Left renal pelvis (tissue), 4 donors: Measurements from ENCODE around the gene C6orf47. TPM values are rescaled to one million over a fixed set of nuclear protein-coding genes. Genes with fewer than 3 reads are reported as not detected.
"Not testable (repeated sequence)": the region's sequence is repeated elsewhere in the genome, so short reads cannot be mapped to it uniquely, and the experiment has no call there.

Experiments used
- DNase-seq, 4 donors: peaks; one replicate each; pipeline ENCODE4 v3.0.0-alpha.2; 2013; ENCODE audit warnings: low read depth in 4 of 4, low spot score in 3 of 4
- polyA plus RNA-seq, 4 donors: library from polyadenylated mRNA; unstranded; fragments of 120-200 nt; gene quantifications; one replicate each; pipeline ENCODE4 v1.2.1, GENCODE V29; 2013; ENCODE audit not compliant: insufficient read length in 4 of 4

The C6orf47 gene
- polyA plus RNA-seq: 10 to 100 TPM; 15.8 to 21.1 (median 19.0) TPM

DNA sequence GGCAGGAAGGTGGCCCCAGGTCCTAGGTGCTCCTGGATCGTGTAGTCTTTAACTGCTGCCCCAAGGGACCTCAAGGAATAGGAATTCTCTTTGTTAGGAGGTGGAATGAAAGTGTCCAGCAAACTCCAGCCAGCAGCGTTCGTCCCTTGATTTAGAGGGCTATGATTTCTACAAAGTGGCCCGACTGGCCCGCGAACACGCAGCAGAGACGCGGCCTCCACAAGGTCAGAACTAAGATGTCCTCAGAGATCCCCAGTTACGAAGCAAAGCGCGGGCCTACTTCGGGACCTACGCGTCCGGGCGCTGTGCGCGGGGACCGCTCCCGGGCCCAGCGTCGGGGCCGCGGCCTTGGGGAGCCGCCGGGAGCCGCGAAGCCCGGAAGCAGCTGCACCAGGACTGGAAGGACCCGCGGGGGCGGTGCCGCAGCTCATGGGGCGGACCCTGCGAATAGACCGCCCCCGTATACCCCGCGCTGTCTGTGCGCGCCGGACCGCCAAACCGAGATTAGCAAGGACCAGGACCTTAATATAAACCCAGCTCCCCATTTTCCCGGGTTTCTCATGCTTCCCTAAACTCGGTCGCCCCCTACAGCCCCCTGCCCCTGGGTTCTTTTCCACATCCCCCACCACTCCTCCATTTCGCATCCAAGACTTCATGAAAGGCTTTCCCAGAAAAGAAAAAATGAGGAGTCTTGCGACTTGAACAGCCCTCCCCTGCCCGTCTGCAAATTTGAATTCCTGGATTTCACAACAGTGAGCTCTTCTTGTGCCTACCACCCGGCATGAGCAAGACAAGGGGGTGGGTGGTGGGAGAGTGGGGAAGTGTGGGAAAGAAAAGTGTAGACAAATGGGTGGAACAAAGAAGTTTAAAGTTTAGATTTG lies at the start of gene C6orf47:
Gene C6orf47 (minus strand): TSS at position 398 of the 881 bp plus-strand sequence. CDS start 831 bp downstream, outside the sequence.
- DNase-seq: peak in 1 of 4 donors; percentile 75

DNA sequence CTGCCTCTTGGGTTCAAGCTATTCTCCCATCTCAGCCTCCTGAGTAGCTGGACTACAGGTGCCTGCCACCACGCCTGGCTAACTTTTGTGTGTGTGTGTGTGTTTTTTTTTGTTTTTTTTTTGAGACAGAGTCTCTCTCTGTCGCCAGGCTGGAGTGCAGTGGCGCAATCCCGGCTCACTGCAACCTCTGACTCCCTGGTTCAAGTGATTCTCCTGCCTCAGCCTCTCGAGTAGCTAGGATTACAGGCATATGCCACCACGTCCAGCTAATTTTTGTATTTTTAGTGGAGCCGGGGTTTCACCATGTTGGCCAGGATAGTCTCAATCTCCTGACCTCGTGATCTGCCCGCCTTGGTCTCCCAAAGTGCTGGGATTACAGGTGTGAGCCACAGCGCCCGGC lies 48.6 kb upstream of the C6orf47 start:
- DNase-seq: not testable (repeated sequence)

DNA sequence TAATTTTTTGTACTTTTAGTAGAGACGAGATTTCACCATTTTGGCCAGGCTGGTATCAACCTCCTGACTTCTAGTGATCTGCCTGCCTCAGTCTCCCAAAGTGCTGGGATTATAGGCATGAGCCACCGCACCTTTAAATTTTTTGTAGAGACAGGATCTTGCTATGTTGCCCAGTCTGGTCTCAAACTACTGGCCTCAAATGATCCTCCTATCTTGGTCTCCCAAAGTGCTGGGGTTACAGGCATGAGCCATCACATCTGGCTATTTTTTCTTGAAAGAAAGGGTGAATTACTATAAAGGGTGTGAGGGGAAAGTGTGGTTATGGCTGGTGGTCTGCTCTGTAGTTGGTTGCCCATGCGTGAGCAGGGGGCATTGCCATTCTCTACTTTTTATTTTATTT lies 47.6 kb upstream of the C6orf47 start:
- DNase-seq: no peak

- DNase-seq: no peak
Observed at GRCh38 chr6:31707701-31708100, 47.1 kb upstream of the C6orf47 start.

GRCh38 chr6:31706599-31706998 lies 46.0 kb upstream of the C6orf47 start, which contains the start of gene LY6G6F:
Gene LY6G6F, plus strand, starts transcription at chr6:31706866. Its CDS starts 41 bp downstream, at chr6:31706907.
- no peak for DNase-seq

DNA sequence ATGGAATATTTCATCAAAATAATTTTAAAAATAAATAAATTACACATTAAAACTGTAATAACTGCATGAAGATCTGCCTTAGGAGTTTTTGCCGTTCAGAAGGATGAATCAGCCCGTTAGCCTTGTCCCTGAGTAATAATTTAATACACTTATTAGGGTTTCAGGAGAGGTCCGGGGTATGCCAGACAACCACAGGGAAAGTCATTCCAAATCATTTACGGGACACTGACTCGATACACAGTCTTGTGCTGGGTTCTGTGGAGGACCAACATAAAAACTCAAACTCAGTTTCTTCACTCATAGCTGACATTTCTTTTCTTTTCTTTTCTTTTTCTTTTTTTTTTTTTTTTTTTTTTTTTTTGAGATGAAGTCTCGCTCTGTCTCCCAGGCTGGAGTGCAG lies 45.4 kb upstream of the C6orf47 start:
- DNase-seq: no peak

- peak; percentile 97 to 99 (median 98) for DNase-seq
Observed at GRCh38 chr6:31702819-31703716, 42.5 kb upstream of the C6orf47 start, which contains the start of gene ABHD16A. Gene ABHD16A, minus strand, starts transcription at chr6:31703324. Its CDS starts 43 bp downstream, at chr6:31703281.

GRCh38 chr6:31702405-31702818 lies 41.8 kb upstream of the C6orf47 start:
- no peak for DNase-seq

GRCh38 chr6:31701666-31702404 lies 41.3 kb upstream of the C6orf47 start:
- no peak for DNase-seq

GRCh38 chr6:31700740-31701401 lies 40.3 kb upstream of the C6orf47 start:
- no peak for DNase-seq

DNA sequence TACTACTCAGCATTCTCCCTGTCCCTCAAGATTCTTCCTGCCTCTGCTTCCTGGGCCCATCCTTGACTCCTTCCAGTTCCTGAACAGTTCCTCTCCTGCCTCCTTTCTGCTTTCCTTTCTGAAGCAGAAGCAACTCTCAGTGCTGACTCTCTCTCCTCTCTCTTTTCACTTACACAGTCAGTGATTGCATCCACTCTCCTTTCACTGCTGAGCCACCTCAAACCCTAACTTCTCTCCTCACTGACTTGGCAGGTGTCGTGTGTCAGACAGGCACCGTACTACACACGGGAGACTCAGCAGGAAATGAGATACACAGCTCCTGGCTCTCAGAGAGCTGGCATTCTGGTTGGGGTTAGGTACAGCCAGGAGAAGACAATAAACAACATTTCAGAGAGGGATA lies 37.0 kb upstream of the C6orf47 start:
- DNase-seq: no peak

DNA sequence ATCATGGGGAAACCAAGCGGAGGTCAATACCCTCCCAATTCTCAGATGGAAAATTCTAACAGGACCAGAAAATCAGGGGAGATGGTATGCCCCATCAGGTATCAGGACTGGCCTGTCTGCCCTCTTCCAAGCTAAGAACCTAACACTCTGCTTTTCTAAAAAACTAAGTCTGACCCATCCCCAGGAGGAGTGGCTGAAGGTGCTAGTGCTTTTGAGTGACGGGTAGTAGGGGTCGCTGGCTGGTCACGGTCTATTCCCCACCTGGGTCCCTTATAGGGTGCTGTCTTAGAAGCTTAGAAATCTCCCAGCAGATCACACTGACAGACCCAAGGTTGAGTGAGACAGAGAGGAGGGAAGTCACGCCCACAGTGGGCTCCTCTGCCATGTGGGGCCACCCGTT lies 33.0 kb upstream of the C6orf47 start:
- DNase-seq: no peak

DNA sequence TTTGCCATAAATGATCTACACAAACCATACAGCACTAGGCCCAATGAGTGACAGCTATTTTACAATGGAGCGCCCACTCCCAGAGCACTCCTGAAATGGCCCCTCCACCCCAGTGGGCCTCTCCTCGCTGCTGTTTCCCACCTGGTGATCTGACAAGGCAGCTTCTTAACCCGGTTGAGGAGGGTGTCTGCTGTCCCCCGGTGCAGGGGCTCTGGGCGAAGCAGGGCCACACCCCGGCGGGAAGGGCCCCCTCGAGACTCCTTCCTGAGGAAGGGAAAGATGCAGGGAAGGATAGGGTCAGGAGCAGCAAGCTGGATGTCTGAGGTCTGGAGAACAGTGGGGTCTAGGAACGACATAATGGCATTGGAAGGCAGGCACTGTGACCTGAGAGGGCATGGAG lies 32.3 kb upstream of the C6orf47 start:
- no peak for DNase-seq

DNA sequence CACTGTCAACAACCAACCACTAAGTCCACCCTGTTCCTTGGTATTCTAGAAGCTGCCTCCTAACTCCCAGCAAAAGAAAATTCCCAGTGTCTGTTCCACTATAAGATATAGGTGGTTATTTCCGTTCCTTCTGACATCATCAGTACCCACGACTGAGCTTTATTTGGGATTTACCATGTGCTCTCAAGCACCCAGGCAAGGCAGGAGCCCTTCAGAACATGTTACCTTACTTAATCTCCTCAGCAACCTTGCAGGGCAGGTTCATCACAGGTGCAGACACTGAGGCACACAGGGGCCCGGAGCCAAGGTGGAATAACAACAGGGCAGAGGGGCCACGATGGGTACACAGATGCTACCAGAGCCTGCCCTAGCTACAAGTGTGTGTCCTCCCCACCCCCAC lies 31.8 kb upstream of the C6orf47 start:
- DNase-seq: no peak

GRCh38 chr6:31691564-31692108 lies 31.1 kb upstream of the C6orf47 start:
- DNase-seq: no peak

DNA sequence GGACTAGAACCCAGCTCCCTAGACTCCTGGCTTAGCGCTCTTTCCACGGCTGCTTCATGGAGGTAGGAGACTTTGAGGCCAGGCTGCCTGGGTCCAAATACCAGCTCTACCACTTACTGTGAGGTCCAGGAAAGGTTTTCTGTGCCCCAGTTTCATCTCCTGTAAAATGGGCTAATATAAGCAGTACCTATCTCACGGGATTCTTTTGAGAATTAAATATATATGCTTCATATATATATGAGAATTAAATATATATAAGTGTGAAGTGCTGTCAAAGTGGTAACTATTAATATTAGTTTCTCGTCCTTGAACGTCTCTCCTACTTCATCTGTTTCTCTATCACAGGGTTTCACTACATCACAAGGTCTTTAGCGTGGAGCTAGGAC lies 30.5 kb upstream of the C6orf47 start:
- no peak for DNase-seq

- DNase-seq: no peak
Observed at GRCh38 chr6:31690231-31691077, 29.9 kb upstream of the C6orf47 start.

DNA sequence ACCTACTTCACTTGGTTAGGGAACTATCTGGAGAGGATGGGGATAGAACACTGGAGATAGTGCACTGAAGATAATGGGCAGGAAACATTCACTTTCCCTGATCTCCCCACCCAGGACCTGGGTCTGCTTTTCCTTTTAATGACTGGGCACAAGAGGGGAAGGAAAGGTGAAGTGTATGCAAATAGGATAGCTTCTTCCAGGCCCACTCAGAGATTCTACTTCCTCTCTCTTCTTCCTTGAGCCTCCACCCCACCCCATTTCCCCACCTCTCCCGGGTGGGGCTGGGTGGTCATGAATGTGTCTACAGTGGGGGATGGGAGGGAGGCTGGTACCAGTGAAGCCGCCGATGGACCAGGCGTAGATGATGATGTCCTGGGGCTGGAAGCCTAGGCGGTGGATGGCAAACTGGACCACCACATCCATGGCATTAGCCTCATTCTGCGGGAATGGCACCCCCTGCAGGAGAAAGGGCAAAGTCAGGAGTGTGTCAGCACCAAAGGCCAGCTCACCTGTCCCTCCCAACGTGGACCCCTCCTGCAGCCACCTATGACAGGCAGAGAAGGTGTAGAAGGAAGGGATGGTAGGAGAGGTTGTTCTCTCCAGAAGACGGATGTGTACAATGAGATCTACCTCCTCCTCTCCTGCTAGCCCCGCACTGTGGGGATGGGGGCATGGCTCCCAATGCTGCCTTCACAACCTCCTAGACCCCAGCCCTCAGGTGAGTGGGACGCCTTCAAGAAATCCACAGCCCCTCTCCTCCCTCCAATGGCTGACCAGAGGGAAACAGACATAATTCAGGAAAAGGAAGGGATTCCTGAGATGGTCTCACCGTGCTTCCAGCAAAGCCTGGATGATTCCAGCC lies 28.9 kb upstream of the C6orf47 start:
- no peak for DNase-seq
